ENCODE data around the gene PLIN3. TPM values are rescaled to one million over a fixed set of nuclear protein-coding genes. Genes with fewer than 3 reads are reported as not detected.
"Not testable (repeated sequence)": the region's sequence is repeated elsewhere in the genome, so short reads cannot be mapped to it uniquely, and the experiment has no call there.

Gene PLIN3
- total RNA-seq, 1 donor from 2014 or later, result 44.5 TPM

DNA sequence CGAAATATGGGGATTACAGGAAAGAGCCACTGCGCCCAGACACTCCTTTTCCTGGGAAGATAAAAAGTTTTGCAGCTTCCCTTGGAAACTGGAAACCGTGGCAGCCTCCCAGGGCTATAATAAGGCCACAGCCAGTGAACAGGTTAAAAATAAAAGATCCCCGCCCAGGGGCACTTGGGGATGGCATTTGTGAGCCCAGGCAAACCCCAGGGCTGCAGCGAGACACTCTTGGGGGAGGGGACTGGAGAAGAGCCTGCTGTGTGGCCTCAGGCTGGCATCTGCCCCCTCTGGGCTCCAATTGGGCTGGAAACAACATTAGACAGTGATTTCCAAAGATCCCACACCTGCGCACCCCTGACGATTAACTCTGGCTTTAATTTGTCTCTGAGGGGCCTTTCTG is 64.8 kb downstream of the PLIN3 start:
- H3K4me3 ChIP-seq, result no peak overlapping the region
- no peak overlapping the region for H3K27ac ChIP-seq
- H3K4me1 ChIP-seq, result no peaks in the 10 kb centered on the region
- H3K36me3 ChIP-seq, result peaks cover under 1% of the 10 kb centered on the region
- H3K9me3 ChIP-seq, result no peaks in the 10 kb centered on the region
- no peak for TF ChIP-seq CTCF (IDR thresholded peaks at IDR 0.05)
- no peak for DNase-seq
- intact Hi-C loops (cut with DNase I), result no loop called here
- no peak for ATAC-seq
- no peaks in the 10 kb centered on the region for H3K27me3 ChIP-seq (ENCODE audit: low read depth)

DNA sequence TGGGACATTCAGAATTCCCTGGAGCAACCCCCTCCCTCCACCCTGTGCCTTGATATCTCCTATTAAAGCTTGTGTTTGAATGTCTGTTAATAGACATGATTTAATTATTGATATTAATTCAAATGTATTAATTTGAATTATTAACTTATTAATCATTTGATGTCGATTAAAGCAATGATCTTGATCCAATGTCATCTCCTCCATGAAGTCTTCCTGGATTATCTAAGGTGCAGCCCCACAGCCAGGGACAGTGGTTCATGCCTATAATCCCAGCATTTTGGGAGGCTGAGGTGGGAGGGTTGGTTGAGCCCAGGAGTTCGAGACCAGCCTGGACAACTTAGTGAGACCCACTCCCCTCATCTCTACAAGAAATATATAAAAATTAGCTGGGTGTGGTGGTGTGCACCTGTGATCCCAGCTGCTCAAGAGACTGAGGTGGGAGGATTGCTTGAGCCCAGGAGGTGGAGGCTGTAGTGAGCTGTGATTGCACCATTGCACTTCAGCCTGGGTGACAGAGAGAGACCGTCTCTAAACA is 66.3 kb downstream of the PLIN3 start:
- Histone ChIP-seq H3K27me3 (ENCODE audit: low read depth) (no peaks in the 10 kb centered on the region), H3K36me3 (peaks cover 15% of the 10 kb centered on the region), H3K9me3 (no peaks in the 10 kb centered on the region), H3K4me1 (peaks cover 6% of the 10 kb centered on the region), H3K4me3 (no peak overlapping the region), H3K27ac (peak overlapping the region; percentile 64)
- TF ChIP-seq CTCF (IDR thresholded peaks at IDR 0.05), result no peak
- no peak for DNase-seq
- intact Hi-C loops (cut with DNase I), result no loop called here
- no peak for ATAC-seq

- H3K27ac ChIP-seq, result peak overlapping the region; percentile 82
Measured at GRCh38 chr19:4800591-4801081, 66.8 kb downstream of the PLIN3 start.

DNA sequence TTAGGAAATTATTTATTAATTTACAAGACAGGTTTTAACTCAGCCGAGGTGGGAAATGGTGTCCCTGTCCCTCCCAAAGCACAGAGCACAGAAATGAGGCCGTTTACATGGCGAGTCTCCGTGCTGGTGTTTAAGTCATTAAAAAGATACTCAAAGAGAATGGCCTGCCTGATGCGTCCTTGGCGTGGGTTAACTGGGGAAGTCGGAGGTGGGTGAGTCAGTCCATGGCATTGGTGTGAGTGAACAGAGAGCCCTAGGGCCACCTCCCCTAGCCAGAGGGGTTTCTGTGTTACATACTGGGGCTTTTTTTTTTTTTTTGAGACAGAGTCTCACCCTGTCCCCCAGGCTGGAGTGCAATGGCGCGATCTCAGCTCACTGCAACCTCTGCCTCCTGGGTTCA is 72.1 kb downstream of the PLIN3 start:
- no peak overlapping the region for H3K27ac ChIP-seq
- peaks cover 39% of the 10 kb centered on the region for H3K4me1 ChIP-seq
- H3K4me3 ChIP-seq, result no peak overlapping the region
- no peaks in the 10 kb centered on the region for H3K27me3 ChIP-seq (ENCODE audit: low read depth)
- intact Hi-C loops (cut with DNase I), result no loop called here
- no peak for ATAC-seq
- no peaks in the 10 kb centered on the region for H3K9me3 ChIP-seq
- TF ChIP-seq CTCF (IDR thresholded peaks at IDR 0.05), result no peak
- DNase-seq, result no peak
- peaks cover 53% of the 10 kb centered on the region for H3K36me3 ChIP-seq

More at GRCh38 chr19:4800591-4801081, 66.8 kb downstream of the PLIN3 start:
- H3K36me3 ChIP-seq, result peaks cover 21% of the 10 kb centered on the region
- peak overlapping the region; percentile 11 for H3K4me3 ChIP-seq
- intact Hi-C loops (cut with DNase I), result no loop called here
- DNase-seq (peak; percentile 89), ATAC-seq (peak; percentile 91 to 93)
- H3K27me3 ChIP-seq (ENCODE audit: low read depth), result no peaks in the 10 kb centered on the region
- H3K9me3 ChIP-seq, result no peaks in the 10 kb centered on the region
- H3K4me1 ChIP-seq, result peaks cover 9% of the 10 kb centered on the region
- no peak for TF ChIP-seq CTCF (IDR thresholded peaks at IDR 0.05)

DNA sequence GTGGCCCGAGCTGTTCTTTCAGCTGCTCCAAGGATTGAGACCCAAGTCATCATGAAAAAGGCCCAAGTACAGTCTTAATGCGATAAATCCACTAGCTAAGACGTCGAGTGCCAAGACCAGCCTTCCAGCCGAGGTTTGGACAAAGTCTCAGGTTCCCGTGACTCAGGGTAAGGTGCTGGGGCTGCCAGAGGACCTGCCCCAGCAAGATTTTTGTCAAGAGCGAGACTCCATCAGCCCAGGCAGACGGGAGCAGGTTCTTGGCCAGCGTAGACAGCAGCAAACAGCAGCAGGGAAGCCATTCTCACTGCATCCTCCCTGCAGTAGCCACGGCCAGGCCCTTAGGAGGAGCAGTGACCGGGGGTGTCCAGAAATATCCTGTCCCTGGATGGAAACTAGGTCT is 72.5 kb downstream of the PLIN3 start:
- no peak for DNase-seq
- H3K27ac ChIP-seq, result no peak overlapping the region
- no peaks in the 10 kb centered on the region for H3K9me3 ChIP-seq
- H3K4me3 ChIP-seq, result no peak overlapping the region
- no peak for TF ChIP-seq CTCF (IDR thresholded peaks at IDR 0.05)
- peaks cover 53% of the 10 kb centered on the region for H3K36me3 ChIP-seq
- ATAC-seq, result no peak
- intact Hi-C loops (cut with DNase I), result no loop called here
- H3K27me3 ChIP-seq (ENCODE audit: low read depth), result no peaks in the 10 kb centered on the region
- H3K4me1 ChIP-seq, result peaks cover 39% of the 10 kb centered on the region

- H3K9me3 ChIP-seq; DNase-seq; intact Hi-C loops (cut with DNase I); H3K4me3 ChIP-seq; H3K27me3 ChIP-seq (ENCODE audit: low read depth); ATAC-seq; H3K27ac ChIP-seq: not testable (repeated sequence)
- H3K36me3 ChIP-seq, result peaks cover 53% of the 10 kb centered on the region
- H3K4me1 ChIP-seq, result peaks cover 39% of the 10 kb centered on the region
Measured at GRCh38 chr19:4793278-4793677, 74.2 kb downstream of the PLIN3 start.

DNA sequence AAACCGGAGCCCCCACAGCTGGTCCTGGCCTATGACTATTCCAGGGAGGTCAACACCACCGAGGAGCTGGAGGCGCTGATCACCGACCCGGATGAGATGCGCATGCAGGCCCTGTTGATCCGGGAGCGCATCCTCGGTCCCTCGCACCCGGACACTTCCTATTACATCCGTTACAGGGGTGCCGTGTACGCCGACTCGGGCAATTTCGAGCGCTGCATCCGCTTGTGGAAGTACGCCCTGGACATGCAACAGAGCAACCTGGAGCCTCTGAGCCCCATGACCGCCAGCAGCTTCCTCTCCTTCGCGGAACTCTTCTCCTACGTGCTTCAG is 74.6 kb downstream of the PLIN3 start:
- intact Hi-C loops (cut with DNase I); DNase-seq; ATAC-seq; H3K27me3 ChIP-seq (ENCODE audit: low read depth); H3K9me3 ChIP-seq; H3K27ac ChIP-seq: not testable (repeated sequence)
- H3K4me1 ChIP-seq, result peaks cover 39% of the 10 kb centered on the region
- peak overlapping the region; percentile 74 for H3K4me3 ChIP-seq
- peaks cover 53% of the 10 kb centered on the region for H3K36me3 ChIP-seq

DNA sequence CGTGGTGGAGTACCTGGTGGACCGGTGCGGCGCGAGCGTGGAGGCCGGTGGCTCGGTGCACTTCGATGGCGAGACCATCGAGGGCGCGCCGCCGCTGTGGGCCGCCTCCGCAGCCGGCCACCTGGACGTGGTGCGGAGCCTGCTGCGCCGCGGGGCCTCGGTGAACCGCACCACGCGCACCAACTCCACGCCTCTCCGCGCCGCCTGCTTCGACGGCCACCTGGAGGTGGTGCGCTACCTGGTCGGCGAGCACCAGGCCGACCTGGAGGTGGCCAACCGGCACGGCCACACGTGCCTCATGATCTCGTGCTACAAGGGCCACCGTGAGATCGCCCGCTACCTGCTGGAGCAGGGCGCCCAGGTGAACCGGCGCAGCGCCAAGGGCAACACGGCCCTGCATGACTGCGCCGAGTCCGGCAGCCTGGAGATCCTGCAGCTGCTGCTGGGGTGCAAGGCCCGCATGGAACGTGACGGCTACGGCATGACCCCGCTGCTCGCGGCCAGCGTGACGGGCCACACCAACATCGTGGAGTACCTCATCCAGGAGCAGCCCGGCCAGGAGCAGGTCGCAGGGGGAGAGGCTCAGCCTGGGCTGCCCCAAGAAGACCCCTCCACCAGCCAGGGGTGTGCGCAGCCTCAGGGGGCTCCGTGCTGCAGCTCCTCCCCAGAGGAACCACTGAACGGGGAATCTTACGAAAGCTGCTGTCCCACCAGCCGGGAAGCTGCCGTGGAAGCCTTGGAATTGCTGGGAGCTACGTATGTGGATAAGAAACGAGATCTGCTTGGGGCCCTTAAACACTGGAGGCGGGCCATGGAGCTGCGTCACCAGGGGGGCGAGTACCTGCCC is 75.2 kb downstream of the PLIN3 start:
- intact Hi-C loops (cut with DNase I); H3K9me3 ChIP-seq; DNase-seq; H3K27me3 ChIP-seq (ENCODE audit: low read depth): not testable (repeated sequence)
- Histone ChIP-seq H3K4me1 (peaks cover 39% of the 10 kb centered on the region), H3K27ac (peak overlapping the region; percentile 87), H3K36me3 (peaks cover 48% of the 10 kb centered on the region), H3K4me3 (peak overlapping the region; percentile 74)
- peak in 1 of 2 donors; percentile 1 for ATAC-seq
